ENCODE results near the gene BAHD1.

DNA sequence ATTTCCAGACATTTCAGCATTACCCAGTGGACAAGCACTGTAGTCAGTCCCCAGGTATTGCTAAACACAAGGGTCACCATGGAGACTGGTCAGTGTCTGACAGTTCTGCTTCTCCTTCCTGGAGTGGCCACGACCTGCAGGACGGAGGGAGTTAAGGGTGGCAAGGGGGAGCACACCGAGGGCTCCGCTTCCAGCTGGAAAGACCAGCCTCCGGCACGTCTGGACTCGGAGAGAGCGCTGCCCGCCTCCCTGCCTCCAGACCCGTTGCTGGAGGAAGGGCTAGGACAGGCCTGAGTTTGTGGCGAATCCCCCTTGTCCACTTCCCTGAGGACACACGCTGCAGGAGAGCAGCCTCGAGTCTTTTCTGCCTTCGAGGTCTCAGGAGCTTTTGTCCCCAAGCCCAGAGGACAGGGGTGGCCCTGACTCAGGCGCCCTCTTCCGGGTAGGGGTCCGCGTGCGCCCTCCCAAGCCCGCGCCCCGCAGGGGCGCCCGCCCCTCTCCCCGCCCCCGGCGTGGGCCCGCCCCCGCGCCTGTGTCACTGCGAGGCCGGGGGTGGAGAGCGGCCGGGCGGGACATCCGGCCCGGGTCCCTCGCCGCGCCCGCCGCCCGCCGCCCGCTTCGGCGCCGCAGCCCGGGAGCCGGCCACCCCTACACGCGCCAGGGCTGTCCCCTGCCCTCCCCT lies 29.8 kb downstream of the BAHD1 start, which contains the start of gene CHST14:
- TF ChIP-seq, protein P1, sequence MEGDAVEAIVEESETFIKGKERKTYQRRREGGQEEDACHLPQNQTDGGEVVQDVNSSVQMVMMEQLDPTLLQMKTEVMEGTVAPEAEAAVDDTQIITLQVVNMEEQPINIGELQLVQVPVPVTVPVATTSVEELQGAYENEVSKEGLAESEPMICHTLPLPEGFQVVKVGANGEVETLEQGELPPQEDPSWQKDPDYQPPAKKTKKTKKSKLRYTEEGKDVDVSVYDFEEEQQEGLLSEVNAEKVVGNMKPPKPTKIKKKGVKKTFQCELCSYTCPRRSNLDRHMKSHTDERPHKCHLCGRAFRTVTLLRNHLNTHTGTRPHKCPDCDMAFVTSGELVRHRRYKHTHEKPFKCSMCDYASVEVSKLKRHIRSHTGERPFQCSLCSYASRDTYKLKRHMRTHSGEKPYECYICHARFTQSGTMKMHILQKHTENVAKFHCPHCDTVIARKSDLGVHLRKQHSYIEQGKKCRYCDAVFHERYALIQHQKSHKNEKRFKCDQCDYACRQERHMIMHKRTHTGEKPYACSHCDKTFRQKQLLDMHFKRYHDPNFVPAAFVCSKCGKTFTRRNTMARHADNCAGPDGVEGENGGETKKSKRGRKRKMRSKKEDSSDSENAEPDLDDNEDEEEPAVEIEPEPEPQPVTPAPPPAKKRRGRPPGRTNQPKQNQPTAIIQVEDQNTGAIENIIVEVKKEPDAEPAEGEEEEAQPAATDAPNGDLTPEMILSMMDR (IDR thresholded peaks at IDR 0.05; ENCODE audit: poor library complexity): no peak
- TF ChIP-seq EZH2 (IDR thresholded peaks at IDR 0.05; ENCODE audit: borderline replicate concordance) (no peak), EZH2phosphoT487 (IDR thresholded peaks at IDR 0.05; ENCODE audit: low read depth, severe bottlenecking, unreplicated experiment) (no peak)
